Measurements from ENCODE around the gene RPS3A.
"Not testable (repeated sequence)": the region's sequence is repeated elsewhere in the genome, so short reads cannot be mapped to it uniquely, and the experiment has no call there.

- not testable (repeated sequence) for TF ChIP-seq POLR2A, CTCF (IDR thresholded peaks at IDR 0.05)
Observed at GRCh38 chr4:151077978-151078377, 21.4 kb upstream of the RPS3A start.
